GM18499 (cell line): Measurements from ENCODE around the gene SEMA3A.
"Not testable (repeated sequence)": the region's sequence is repeated elsewhere in the genome, so short reads cannot be mapped to it uniquely, and the experiment has no call there.

ENCODE experiments used
- ATAC-seq: cut with Tn5 transposase; IDR thresholded peaks from one replicate; pipeline ENCODE4 v1.9.1; 2021; ENCODE audit warnings: moderate number of reproducible peaks; ENCODE audit not compliant: insufficient read depth, unreplicated experiment

The SEMA3A gene

GRCh38 chr7:84194484-84195271 is at the start of gene SEMA3A:
TSS of gene SEMA3A (minus strand) at chr7:84194789. CDS start at chr7:84194586, 203 bp downstream.
- no peak for ATAC-seq

GRCh38 chr7:84243037-84243436 is 48.4 kb upstream of the SEMA3A start:
- not testable (repeated sequence) for ATAC-seq

- ATAC-seq = no peak
Measured at GRCh38 chr7:84238596-84238995, 44.0 kb upstream of the SEMA3A start.

- no peak for ATAC-seq
Measured at GRCh38 chr7:84237533-84238173, 43.1 kb upstream of the SEMA3A start.

- no peak for ATAC-seq
Measured at GRCh38 chr7:84236398-84236797, 41.8 kb upstream of the SEMA3A start.

GRCh38 chr7:84232646-84233045 is 38.1 kb upstream of the SEMA3A start:
- no peak for ATAC-seq

- ATAC-seq = no peak
Measured at GRCh38 chr7:84231157-84231556, 36.6 kb upstream of the SEMA3A start.

- ATAC-seq = no peak
Measured at GRCh38 chr7:84230491-84230890, 35.9 kb upstream of the SEMA3A start.

- ATAC-seq = no peak
Measured at GRCh38 chr7:84228526-84228925, 33.9 kb upstream of the SEMA3A start.

- ATAC-seq = no peak
Measured at GRCh38 chr7:84226759-84227158, 32.2 kb upstream of the SEMA3A start.

- no peak for ATAC-seq
Measured at GRCh38 chr7:84224505-84224904, 29.9 kb upstream of the SEMA3A start.

- no peak for ATAC-seq
Measured at GRCh38 chr7:84219310-84219709, 24.7 kb upstream of the SEMA3A start.

GRCh38 chr7:84218681-84219080 is 24.1 kb upstream of the SEMA3A start:
- no peak for ATAC-seq

GRCh38 chr7:84216472-84216871 is 21.9 kb upstream of the SEMA3A start:
- no peak for ATAC-seq

- not testable (repeated sequence) for ATAC-seq
Measured at GRCh38 chr7:84214757-84215156, 20.2 kb upstream of the SEMA3A start.

GRCh38 chr7:84210301-84210700 is 15.7 kb upstream of the SEMA3A start:
- ATAC-seq = no peak

- ATAC-seq = no peak
Measured at GRCh38 chr7:84209006-84209405, 14.4 kb upstream of the SEMA3A start.

- no peak for ATAC-seq
Measured at GRCh38 chr7:84207615-84208014, 13.0 kb upstream of the SEMA3A start.

- no peak for ATAC-seq
Measured at GRCh38 chr7:84207025-84207424, 12.4 kb upstream of the SEMA3A start.

- no peak for ATAC-seq
Measured at GRCh38 chr7:84204655-84205054, 10.1 kb upstream of the SEMA3A start.

- no peak for ATAC-seq
Measured at GRCh38 chr7:84202855-84203254, 8.3 kb upstream of the SEMA3A start.

- ATAC-seq = no peak
Measured at GRCh38 chr7:84200859-84201258, 6.3 kb upstream of the SEMA3A start.
